ENCODE data around the gene BSN. TPM values are rescaled to one million over a fixed set of nuclear protein-coding genes. Genes with fewer than 3 reads are reported as not detected.

Gene BSN
- total RNA-seq, 1 donor from 2014 or later = under 0.01 TPM

DNA sequence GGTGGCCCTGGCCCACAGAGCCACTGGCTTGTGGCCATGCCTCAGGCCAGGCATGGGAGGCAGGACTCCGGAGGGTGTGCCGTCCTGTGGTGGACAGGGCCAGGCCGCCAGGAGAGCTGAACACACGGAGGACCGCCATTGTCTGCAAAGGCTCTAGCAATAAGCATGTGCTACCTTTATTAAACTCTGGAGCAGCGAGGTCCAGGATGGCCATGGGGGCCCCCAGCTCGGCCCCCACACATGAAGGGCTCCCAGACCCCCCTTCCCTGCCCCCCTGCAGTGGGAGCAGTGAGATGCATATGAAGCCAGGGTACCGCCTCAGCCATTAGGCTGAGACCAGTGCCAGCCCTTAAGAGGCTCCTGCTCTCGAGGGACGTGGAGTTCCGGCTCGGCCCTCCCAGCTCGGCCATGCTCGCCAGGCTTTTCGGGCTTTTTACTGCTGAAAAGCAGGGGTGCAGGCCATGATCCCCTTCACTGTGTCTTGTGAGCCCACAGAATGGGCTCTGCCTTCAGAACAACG lies 162.5 kb downstream of the BSN start:
- DNase-seq = no peak

DNA sequence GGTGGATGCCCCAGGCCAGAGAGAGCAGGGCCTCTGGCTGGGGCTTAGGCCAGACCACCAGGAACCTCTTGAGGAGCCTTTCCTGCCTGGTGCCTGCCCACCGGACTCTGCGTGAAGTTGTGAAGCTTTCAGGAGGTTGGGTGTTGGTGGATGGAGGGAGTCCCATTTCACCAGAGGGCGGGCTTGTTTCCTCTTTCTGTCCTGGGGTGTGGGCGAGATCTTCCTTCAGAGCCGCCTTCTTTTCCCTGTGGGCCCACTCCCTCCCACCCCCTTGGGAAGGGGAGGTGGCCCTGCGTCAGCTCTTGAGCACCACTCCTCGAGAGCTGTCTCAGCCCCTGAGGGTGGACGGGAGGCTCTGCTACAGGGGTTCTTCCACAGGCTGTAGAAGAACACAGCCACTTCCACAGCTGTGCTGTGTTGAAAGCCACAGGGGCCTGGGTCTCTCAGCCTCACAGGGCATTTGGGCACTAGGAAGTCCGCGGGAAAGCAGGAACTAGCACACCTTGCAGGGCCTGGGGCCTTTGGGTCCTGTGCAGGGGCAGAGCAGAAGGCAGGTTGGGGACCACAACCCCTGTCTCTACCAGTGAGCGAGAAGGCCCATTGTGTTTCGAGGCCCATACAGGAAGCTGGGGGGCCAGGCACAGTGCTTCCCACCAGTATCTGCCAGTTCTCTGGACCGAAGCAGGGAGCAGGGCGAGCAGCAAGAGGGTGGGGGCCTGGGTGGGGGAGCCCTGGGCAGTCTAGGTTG lies 163.1 kb downstream of the BSN start:
- DNase-seq = no peak

DNA sequence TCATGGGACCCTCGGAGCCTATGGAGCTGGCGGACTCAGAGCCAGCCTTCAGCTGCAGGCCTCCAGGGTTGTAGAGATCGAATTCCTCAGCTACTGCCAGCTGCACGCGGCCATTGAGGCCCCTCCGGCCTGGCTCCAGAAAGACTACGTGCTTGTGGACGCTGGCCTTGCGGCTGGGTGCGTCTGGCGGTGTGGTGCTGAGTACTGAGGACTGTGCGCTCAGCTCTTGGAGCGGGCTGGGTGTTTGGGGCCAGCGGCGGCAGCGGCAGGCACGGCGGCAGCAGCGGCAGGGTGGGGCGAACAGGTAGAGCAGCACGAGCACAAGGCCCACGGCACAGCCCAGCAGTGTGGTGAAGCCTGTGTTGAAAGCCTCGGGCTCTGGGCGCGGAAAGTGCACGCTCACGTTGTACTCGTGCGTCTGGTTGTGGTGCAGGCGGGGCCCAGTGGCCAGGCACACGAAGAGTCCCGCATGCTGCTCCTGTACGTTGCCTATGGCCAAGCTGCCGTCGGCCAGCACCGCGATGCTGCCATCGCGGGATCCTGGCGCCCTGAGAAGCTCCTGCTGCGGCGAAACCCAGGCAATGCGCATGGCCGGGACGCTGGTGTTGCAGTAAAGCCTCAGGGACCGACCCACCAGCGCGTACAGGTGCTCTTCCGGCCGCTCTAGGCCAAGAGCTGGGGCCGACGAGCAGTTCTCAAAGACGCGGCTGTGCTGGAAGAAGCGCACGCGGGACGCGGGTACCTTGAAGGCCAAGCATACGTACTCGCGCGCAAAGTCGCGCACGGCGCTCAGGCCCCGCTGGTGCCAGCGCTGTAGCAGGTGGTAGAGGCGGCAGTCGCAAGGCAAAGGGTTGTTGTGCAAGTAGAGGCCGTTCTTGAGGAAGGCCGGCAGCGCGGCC lies 163.9 kb downstream of the BSN start:
- DNase-seq = peak; percentile 37

DNA sequence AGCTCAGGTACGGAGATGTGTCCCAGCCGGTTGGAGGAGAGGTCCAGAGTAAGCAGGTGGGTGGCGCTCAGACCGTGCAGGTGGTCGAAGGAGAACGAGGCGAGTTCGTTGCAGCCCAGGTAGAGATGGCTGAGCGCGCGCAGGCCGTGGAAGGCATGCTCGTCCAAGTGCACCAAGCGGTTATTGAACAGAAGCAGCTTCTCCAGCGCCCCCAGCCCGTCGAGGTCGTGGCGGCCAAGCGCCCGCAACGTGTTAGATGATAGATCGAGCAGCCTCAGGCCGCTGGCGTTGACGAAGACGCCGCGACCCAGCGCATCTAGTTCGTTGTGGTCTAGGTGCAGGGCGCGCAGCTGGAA lies 164.6 kb downstream of the BSN start:
- DNase-seq = peak; percentile 36

DNA sequence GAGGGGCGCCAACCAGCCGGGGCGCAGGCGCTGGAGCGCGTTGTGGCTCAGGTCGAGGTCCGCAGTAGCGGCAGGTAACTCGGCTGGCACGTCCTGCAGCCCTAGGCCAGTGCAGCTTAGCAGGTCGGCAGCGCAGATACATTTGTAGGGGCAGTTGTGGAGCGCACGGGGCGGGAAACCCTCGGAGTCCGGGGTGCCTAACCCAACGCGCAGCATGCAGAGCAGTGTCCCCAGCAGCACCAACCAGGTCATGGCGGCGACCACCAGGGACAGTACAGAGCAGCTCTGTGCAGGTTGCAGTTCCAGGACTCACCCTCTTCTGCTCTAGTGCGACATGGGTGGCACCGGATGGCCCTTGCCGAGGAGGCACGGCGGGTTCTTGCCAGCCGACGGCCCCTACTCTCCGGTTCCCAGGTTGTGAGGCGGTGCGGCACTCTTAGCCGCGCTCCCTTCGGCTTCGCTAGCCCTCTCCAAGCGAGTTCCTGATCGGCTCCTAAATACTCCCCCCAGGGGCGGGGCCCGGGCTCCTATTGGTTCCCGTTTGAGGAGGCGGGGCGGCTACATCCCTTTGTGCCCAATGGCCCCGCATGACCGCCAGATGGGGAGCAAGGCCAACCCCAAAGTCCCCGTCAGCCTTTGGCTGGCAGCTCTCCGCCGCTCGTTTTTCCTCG lies 165.1 kb downstream of the BSN start, which contains the start of gene AMIGO3:
AMIGO3 (minus strand) TSS at position 471 of the 671 bp plus-strand sequence; CDS start at position 252, 219 bp downstream.
- peak; percentile 93 for DNase-seq

Other genes starting within 250 kb of the BSN start
- gene USP4, start 214.4 kb upstream of the BSN start, total RNA-seq = 28.8 and 29.7 TPM in 2 replicates
- gene GPX1, start 196.1 kb upstream of the BSN start, total RNA-seq = 434 and 439 TPM in 2 replicates
- 657 and 682 TPM in 2 replicates for gene RHOA, start 142.5 kb upstream of the BSN start, total RNA-seq
- 24.2 and 24.8 TPM in 2 replicates for gene TCTA, start 142.1 kb upstream of the BSN start, total RNA-seq
- 0.28 and 0.68 TPM in 2 replicates for gene AMT, start 132.0 kb upstream of the BSN start, total RNA-seq
- 7.3 and 8.7 TPM in 2 replicates for gene NICN1, start 125.2 kb upstream of the BSN start, total RNA-seq
- 44.1 and 76.9 TPM in 2 replicates for gene DAG1, start 84.2 kb upstream of the BSN start, total RNA-seq
- 128 and 178 TPM in 2 replicates for gene APEH, start 119.9 kb downstream of the BSN start, total RNA-seq
- 2.3 and 3.7 TPM in 2 replicates for gene MST1, start 135.0 kb downstream of the BSN start, total RNA-seq
- gene RNF123, start 135.1 kb downstream of the BSN start, total RNA-seq = 30.5 and 35.6 TPM in 2 replicates
- 1.0 TPM in 1 of 2 replicates, not detected in the other for gene AMIGO3, start 165.2 kb downstream of the BSN start, total RNA-seq
- gene GMPPB, start 169.5 kb downstream of the BSN start, total RNA-seq = 39.0 and 50.9 TPM in 2 replicates
- gene IP6K1, start 232.1 kb downstream of the BSN start, total RNA-seq = 57.3 and 89.1 TPM in 2 replicates
- gene CDHR4, start 245.4 kb downstream of the BSN start, total RNA-seq = not detected in 2 replicates
- gene INKA1, start 248.8 kb downstream of the BSN start, total RNA-seq = 14.0 and 28.8 TPM in 2 replicates

Measured in dermis blood vessel endothelial cell (primary cell).